ENCODE data around the gene PBX1.

PBX1 gene

GRCh38 chr1:164672588-164672987 is 113.6 kb downstream of the PBX1 start:
- DNase-seq: no peak

- no peak for DNase-seq
These were observed 114.7 kb downstream of the PBX1 start for GRCh38 chr1:164673584-164674214.

DNA sequence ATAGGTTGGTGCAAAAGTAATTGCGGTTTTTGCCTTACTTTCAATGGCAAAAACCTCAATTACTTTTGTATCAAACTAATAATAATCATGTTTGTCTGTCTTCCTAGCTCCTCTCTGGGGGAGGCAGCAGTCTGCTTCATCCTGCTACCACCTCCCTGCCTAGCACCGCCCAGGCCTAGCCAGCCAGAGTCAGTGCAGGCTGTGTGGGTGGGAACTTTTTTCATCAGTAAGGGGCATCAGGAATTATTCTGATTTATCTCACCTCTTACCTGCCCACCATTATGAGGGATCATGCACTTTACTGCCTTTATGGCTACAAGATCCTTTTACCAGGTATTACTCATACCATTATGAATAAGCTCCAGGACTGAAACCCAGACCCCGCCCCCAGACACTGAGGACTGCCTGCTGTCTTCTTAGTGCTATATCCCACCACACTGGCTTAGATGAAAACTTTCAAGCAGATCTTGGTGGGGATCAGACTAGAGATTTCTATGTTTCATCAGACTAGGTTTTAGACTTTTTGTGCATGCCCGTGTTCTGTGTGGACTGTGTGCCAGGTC is 116.4 kb downstream of the PBX1 start:
- no peak for DNase-seq

DNA sequence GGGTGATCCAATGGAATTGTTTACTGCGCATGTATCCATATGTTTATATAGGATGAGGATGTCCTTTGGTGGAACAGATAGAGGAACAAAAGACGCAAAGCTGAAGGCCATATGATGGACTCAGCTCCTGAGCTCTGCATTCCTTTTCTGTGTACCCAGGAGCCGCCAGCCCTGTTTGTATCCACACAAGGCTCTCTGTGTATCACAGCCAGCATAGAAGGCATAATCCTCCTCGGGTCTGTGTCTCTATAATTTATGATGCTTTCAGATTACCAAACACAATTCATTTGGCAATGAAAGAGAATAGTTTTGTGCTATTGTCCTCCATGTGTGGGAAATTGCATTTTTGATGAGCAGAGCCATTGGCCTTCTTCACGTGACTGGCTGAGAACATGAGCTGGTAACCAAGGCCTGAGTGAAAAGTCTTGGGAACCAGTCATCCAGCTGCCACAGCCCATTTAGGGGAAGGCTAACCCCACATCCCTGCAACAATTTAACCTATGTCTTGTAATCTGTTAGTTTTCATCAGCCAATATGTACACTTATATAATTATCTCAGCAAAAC is 119.2 kb downstream of the PBX1 start:
- no peak for DNase-seq

DNA sequence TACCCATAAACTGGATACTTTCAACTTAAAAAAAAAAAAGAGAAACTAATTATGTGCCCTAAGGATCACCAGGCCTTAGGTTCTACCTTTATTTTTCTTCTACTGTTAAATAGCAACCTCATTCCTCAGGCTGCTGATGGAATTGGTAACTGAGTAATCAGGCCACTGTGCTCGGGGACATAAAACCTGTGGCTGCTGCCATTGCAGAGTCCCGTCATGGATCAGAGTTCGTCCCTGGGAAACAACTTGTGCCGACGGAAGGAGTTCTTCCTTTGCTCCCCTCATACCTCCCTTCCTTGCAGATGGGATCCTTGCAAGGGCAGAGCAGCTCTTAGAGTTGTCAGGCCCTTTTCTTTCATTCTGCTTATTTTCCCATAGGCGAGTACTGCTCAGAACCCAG is 123.6 kb downstream of the PBX1 start:
- no peak for DNase-seq

DNA sequence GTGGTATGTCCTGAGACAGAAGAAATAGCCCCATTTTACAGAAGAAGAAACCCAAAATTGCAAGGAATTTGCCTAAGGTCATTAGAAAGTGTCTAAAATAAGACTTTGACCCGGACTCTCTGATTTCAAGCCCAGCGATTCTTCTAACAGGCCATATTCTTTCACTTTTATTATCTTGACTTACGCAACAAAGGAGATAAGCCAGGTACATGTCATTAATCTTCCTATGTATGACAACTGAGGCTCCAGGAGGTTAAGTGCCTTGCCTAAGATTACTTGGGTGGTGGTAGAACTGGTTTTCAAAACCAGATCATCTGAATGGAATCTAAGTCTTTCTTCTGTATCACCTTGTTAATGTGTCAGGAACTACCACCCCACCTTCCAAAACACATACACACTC is 124.3 kb downstream of the PBX1 start:
- DNase-seq: no peak

- DNase-seq: no peak
These were observed 126.5 kb downstream of the PBX1 start for GRCh38 chr1:164685266-164686035.

- no peak for DNase-seq
These were observed 128.8 kb downstream of the PBX1 start for GRCh38 chr1:164687777-164688176.

- no peak for DNase-seq
These were observed 129.8 kb downstream of the PBX1 start for GRCh38 chr1:164688791-164689190.

- no peak for DNase-seq
These were observed 130.9 kb downstream of the PBX1 start for GRCh38 chr1:164689672-164690511.

DNA sequence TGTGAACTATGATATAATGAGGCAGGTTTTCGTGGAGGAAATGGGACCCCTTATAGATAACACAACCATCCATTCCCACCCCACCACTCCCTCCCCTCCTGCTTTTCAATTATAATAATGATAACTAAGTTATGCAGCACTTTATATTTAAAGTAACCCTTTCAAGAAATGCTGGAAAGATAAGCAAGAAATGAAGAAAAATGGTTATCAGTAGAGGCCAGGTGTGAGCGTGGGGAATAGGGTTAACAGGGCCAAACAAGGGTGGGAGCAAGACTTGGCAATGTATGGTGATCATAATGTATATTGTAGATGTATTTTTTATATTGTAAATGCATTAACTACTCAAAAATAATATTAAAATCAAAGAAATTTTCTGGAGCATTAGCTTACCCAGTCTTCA is 133.4 kb downstream of the PBX1 start:
- DNase-seq: no peak

DNA sequence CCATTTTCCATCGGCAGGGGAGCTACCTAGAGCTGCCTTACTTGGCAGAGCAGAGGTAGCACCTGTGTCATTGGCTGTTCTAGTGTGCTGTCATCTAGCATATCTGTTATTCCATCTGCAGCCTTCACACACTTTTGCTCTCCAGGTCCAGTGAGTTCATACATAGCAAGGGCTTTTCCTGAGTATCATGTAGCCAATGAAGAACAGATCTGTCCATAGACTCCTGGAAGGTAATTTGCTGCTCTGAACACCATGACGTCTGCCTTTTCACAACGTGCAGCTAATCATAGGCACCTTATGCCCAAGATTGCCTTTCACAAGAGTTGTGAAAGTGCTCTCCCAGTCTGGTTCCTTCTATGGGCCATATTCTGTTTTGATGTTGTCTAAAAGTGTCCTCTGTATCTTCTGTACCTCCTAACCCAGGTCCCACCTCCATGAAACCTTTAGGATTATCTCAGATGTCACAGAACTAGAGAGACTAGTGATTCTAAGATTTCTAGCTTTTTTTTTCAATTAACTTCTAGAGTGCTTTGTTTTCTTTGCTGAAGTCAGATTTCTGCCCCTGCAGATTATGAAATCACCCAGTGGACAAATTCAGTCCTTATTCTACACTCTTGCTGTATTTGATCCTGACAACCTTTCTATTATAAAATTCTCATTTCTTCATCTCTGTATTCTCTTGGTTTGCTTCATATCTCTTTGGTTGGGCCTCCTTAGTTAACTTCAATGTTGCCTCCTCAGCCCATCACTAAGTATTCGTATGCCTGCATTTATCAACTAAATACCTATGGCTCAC is 134.8 kb downstream of the PBX1 start:
- no peak for DNase-seq

GRCh38 chr1:164694505-164694904 is 135.5 kb downstream of the PBX1 start:
- no peak for DNase-seq

- DNase-seq: no peak
These were observed 137.1 kb downstream of the PBX1 start for GRCh38 chr1:164695956-164696665.

- DNase-seq: no peak
These were observed 141.0 kb downstream of the PBX1 start for GRCh38 chr1:164699815-164700491.

- no peak for DNase-seq
These were observed 141.7 kb downstream of the PBX1 start for GRCh38 chr1:164700683-164701082.

DNA sequence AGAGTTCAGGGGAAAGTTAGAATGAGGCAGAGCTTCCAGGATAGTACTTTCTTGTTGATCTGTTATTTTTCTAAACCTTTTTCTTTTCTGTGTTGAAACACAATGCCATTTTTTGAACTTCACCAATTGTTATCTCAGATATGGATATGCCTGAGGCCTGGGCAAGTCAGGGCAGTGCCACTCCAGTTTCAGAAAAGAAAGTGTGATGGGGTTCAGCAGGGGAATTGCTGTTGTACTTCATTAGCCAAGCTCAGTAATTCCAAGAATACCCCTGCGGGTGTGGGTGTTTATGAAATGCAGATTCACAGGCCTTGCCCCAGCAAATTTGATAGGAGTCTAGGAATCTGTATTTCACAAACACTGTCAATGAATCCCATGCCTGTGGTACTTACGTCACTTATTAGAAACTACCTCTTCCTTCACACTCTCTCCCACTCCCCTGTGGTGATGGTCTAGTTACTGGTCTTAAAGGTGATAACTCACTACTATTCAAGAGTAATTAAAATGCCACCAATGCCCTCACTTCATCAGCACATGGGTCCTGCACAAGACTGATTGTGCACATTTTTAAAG is 142.3 kb downstream of the PBX1 start:
- no peak for DNase-seq

DNA sequence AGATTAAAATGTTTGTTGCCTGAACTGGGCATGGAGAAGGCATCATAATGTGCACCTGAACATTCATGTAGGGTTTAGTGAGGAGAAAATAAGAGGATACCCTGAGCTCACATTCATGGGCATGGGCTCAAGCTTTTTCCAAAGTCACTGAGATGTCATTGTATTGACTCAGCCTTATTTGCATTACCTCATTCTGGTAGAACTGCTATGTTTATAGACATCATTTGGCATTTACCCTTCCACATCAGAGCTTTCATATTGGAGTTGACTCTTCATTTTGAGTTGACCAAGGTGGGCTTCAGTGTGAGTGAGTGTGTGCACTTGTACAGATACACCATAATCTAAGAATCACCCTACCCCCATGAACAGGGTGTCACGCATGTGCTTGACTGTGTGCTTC is 143.2 kb downstream of the PBX1 start:
- DNase-seq: no peak

GRCh38 chr1:164702664-164703063 is 143.7 kb downstream of the PBX1 start:
- DNase-seq: no peak

- no peak for DNase-seq
These were observed 144.5 kb downstream of the PBX1 start for GRCh38 chr1:164703463-164703862.
